Stimulated activated CD8-positive, alpha-beta memory T cell treated with anti-CD3 and anti-CD28 coated beads, Interleukin-15, amount 100 ng/mL, for 48 hours (primary cell): ENCODE data around the gene ZNF75A.
"Not testable (repeated sequence)": the region's sequence is repeated elsewhere in the genome, so short reads cannot be mapped to it uniquely, and the experiment has no call there.

Experiments
- DNase-seq, 2 donors: peaks; one replicate each; pipeline ENCODE4 v3.0.0-alpha.2; 2020; ENCODE audit warnings: low read depth in 2 of 2

The ZNF75A gene

DNA sequence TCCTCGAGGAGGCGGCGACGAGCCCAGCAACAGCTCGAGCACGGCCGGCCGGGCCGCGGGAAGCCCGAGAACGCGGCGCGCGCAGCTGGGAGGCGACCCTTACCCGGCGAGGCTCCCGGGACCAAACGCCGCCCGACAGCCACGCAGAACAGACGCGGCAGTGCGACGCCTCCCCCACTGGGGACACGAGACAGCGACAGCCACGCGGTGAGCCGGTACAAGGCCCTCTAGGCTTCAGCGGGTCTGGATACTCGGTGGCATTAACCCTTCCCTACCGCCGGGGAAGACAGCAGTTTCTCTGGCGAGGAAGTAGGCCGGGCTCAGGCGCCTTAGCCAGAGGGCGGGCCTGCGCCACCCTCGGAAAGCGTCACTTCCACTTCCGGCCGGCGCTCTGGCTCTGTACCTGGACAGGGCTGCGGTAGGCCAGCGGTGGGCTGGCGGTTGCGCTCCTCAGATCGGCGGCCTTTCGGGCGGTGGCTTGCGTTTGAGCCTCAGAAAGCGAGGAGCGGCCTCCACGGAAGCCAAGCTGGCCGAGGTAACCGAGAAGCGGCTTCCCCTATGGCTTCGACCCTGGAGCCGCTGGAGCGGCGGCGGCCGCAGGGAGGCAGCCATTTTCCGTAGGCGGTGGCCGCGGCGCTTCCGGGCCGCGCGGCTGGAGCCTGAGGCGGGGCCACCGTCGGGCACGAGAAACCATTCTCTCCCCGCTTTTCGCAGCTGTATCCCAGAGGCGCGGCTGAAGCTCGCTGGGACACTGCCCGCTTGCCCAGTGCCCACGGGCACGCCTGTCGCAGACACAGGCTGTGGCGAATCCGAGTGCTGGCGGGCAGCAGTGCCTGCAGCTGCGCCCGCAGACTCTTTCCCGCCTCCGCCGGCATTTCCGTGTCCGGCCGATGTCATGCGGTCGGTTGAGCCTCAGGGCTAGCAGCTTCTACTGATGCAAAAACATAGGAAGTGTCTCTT is at the start of gene ZNF75A, which contains the start of gene TIGD7:
ZNF75A (plus strand) TSS at position 389 of the 960 bp plus-strand sequence. CDS start 2,932 bp downstream, outside the sequence.
TIGD7 (minus strand) TSS at position 322 of the 960 bp plus-strand sequence. CDS start 4,816 bp downstream, outside the sequence.
- peak; percentile 77 to 78 for DNase-seq

DNA sequence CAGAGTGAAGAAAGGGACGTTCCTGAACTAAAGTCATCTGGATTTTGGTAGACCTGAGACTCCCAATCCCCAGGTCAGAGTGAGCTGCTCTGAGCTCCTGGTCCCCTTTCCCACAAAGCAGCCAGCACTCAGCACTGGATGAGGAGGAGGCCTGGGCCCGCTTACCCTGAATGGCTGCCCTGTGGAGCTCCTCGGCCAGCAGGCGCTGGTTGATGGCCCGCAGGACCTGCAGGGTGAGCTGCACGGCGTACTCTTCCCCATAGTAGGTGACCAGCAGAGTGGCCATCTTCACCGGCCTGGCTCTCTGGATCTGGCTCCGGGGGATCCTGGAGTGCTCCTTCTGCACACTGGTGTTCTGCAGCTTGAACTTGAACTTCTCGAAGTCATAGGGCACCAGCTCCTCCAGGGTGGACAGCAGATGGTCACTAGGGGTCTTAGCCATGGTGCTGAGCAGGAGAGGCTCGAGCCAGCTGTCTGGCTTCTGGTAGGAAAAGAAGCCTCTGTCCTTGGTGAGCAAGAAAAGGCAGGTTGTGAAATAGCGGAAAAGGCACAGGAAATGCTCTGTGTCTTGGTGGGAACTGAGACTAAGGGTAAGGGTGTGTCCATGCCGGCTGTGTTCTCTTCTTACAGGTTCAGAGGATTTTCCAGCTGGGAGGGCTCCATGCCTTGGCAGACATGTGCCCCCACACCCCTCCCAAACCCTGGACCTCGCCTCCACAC is 49.0 kb upstream of the ZNF75A start, which contains the start of gene MEFV:
MEFV (minus strand) TSS at position 488 of the 720 bp plus-strand sequence; CDS start at position 442, 46 bp downstream.
- no peak for DNase-seq

DNA sequence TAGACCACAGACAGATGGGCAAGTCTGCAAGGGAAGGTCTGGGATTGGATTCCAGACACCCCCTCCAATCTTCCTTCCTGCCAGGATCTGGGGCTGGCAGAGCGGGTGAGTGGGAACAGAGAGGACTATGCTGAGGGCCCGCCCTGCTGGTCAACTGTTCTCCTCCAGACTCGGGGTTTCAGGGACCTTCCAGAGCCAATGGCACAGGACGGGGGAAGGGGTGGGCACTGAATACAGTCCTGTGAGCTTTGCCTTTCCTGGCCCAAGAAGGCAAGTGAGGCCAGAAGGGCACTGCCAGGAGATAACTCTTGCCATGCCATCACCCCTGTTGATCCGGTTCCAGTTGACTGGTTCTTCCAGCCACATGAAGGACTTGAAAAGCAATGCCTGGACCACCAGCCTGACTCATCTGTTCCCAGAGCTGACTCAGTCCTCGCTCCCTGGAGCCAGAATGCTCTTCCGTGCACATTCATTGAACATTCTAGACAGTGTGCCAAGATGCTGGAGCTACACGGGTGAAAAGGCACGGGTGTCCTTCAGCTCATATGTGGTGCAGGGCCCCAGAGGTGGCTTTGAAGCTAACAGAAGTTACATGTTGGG is 48.3 kb upstream of the ZNF75A start:
- no peak for DNase-seq

DNA sequence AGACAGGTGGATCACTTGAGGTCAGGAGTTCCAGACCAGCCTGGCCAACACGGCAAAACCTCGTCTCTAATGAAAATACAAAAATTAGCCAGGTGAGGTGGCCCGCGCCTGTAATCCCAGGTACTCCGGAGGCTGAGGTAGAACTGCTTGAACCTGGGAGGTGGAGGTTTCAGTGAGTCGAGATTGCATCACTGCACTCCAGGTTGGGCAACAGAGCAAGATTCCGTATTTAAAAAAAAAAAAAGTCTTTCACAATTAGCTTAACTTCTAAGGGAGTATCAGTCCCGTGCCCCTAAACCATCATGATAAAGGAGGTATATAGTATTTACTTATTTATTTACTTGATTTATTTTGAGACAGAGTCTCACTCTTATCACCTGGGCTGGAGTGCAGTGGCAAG is 45.5 kb upstream of the ZNF75A start:
- no peak for DNase-seq

DNA sequence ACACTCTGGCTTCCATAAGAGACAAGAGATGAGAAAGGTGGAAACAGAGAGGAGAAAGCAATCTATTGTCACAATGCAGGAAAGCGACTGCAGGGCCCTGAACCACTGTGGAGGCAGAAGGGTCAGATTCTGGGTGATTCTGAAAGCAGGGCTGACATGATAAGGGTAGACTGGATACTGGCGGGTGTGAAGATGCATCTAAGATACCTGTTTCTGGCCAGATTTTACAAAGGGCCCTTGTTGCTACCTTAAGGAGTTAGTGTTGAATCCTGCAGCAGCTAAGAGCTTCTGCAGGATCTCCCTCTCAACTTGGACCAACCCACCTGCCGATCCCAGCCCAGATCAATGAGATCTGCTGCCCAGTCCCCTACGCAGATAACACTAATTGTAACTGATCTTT is 42.8 kb upstream of the ZNF75A start:
- DNase-seq: no peak

DNA sequence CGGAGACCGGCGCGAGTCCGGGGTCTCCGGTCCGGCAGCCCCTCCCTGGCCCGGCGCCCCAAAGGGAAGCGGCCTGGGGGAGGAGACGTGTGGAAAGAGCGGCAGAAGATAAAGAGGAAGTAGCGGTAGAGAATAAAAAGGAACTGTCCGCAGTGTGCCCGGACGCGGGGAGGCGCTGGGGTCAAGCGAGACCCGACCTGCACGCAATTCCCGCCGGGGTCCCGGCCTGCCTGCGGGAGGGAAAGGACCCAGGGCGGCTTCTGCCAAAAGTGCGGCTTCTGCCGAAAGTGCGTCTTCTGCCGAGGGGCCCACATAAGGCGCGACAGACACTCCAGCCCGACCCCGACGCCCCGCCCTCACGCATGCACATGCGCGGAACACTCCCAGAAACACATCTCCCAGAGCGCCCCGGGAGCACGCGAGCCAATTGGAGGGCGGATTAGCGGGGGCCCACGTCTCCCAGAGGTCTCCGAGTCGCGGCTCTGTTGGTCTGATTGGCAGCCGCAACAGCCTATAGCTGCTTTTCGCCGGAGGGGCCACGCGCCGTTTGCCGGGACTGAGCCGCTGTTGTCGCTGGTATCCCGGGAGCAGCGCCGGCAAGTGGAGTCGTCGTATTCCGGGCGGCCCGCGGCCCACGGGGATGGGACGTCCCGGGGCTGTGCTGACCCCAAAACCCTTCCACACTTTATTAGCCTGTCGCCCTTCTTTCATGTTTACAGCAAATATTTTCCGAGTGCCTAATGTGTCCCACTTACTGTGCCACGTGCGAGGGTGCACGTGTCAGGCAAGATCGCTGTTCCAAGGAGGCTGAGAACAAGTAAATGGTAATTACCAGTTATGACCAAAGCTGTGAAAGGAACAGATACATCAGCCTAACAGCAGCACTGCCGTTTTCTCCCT is 40.9 kb upstream of the ZNF75A start:
- DNase-seq: peak; percentile 93 to 98

DNA sequence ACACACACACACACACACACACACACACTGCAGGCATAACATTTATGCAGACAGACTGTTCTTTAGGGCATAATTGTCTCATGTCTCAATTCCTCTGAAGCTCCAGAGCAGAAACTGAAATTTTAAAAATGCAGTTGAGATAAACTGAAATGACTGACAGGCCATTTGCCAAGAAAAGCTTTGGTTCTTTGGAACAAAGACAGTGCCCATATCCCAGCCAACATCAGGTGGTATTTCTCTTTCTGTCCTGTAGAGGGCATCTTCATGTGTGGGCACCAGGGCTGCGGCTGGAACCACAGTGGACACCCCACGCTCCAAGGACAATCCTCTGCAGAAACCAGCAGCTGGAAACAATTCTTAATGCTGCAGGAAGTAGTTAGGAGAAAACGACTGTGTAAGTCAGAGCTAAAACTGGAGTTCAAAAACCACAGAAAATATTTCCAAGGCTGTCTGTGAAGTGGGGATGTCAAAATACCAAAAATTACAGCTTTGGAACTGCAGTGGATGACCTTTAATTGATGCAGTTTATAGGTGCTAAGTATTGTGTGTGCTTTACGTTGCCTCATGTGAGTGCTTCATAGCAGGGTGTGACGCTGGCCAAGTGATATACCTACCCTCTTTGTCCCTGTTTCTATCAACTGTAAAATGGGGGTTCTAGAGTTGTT is 38.3 kb upstream of the ZNF75A start:
- no peak for DNase-seq

DNA sequence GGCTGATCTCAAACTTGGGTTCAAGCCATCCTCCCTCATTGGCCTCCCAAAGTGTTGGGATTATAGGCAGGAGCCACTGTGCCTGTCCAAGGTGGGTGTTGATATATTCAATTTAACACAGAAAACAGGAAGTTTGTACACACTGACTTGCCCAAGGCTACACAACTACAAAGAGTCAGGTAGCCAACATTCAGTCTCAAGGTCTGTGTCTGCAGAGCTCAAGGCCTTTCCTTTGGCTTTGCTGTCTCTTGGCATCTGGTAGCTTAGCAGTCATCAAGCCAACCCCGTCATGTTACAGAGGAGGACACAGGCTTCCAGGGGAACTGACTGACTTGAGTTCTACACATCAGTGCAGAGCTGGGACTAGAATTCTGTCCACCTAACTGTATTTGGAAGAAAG is 37.0 kb upstream of the ZNF75A start:
- DNase-seq: no peak

DNA sequence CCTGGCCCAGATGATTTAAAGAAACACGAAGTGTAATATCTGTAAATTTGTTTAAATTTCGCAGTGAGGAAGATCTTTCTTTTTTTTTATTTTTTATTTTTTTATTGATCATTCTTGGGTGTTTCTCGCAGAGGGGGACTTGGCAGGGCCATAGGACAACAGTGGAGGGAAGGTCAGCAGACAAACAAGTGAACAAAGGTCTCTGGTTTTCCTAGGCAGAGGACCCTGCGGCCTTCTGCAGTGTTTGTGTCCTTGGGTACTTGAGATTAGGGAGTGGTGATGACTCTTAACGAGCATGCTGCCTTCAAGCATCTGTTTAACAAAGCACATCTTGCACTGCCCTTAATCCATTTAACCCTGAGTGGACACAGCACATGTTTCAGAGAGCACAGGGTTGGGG is 34.6 kb upstream of the ZNF75A start:
- not testable (repeated sequence) for DNase-seq

DNA sequence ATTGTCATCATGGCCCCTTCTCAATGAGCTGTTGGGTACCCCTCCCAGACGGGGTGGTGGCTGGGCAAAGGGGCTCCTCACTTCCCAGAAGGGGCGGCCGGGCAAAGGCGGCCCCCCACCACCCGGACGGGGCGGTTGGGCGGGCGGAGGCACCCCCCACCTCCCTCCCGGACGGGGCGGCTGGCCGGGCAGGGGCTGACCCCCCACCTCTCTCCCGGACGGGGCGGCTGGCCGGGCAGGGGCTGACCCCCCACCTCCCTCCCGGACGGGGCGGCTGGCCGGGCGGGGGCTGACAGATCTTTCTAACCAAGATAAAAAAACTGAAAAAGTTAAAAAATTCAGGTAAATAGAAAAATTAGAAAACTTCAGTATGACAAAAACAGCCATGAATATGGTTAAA is 34.0 kb upstream of the ZNF75A start:
- DNase-seq: not testable (repeated sequence)

DNA sequence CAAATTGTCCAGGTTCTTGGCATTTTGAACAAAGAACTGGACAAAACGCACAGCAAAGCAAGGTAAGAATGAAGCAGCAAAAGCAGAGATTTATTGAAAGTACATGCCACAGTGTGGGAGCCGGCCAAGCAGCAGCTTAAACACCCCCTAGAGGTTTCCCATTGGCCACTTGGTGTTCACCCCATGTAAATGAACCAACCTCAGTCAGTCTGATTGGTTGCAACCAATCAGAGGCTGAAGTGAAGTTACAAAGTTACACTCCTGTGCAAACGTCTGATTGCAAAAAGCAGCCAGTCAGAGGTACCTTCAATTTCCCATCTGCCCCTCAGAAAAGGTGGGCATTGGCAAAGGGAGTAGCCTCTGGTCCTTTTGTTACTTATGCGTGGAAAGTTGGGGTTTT is 30.8 kb upstream of the ZNF75A start:
- DNase-seq: no peak

DNA sequence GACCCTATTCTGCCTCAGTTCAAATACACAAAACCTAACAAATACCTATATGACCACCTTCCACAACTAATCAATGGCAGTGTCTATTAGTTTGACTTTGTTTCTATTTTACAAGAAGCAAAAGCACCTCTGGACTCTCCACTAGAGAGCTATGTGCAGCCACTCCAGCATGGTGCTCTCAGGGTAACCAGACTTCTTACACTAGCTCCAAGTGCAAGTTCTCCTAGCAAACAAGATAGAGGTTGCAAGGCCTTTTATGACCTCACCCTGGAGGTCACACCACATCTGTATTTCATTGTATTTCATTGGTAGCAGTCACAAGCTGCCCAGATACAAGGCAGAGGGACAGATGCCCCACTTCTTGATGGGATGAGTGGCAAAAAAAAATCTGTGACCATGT is 30.4 kb upstream of the ZNF75A start:
- no peak for DNase-seq

DNA sequence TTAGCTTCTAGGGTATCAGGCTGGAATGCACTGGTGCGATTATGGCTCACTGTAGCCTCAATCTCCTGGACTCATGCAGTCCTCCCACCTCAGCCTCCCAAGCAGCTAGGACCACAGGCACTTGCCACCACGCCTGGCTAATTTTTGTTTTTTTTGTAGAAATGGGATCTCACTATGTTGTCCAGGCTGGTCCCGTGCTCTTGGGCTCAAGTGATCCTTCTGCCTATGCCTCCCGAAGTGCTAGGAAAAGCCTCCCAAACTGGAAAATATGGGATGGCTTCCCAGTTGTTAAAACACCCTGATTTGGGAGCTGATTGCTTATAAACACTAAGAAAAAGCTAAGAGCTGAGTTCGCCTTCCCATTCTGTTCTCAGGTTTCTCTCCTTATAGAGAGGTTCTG is 28.6 kb upstream of the ZNF75A start:
- DNase-seq: no peak

DNA sequence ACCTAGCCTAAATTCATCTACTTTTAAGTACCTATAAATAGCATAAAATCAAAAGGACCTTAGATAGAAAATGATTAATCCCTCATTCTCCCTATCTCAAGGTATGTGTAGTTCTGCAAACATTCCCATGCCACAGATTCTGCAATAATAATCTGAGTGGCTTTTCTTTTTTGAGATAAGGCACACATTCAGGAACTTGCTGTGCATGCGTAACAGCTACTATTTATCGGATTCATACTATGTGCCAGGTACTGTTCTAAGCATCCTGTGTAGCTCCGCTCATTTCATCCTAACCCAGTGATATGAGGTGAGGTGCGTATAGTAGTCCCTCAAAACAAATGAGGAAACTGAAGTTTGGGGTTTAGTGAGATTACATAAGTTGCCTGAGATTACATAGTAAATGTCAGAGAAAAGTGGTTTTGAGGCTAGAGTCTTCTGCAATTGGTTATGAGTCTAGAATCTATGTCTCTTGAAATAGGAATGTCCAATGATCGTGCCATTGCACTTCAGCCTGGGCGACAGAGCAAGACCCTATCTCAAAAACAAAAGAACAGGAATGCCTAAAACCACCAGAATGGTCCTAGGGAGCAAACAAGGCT is 24.0 kb upstream of the ZNF75A start:
- no peak for DNase-seq

DNA sequence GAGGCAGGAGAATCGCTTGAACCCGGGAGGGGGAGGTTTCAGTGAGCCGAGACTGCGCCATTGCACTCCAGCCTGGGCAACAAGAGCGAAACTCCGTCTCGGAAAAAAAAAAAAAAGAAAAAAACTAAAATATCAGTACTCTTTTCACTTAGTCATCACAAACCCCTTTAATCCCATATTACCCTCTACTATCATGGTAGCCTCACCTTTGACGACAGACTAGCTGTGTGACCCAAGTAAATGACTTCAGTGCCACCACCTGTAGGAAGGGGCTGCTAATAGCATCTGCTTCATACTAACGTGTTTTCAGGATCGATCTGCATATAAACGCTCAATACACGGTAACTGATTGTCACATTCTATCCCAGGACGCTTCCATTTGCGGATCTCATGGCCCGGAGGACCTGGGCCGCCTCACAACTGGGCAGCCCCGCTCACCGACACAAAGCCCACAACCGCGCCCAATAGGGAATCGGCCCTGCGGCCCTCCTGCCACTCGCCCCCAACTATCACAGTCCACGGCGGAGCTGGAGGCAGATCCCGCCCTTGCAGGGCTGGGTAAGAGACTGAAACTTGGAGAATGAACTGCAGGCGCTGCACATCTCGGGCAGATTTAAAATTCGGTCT is 23.1 kb upstream of the ZNF75A start:
- DNase-seq: no peak

DNA sequence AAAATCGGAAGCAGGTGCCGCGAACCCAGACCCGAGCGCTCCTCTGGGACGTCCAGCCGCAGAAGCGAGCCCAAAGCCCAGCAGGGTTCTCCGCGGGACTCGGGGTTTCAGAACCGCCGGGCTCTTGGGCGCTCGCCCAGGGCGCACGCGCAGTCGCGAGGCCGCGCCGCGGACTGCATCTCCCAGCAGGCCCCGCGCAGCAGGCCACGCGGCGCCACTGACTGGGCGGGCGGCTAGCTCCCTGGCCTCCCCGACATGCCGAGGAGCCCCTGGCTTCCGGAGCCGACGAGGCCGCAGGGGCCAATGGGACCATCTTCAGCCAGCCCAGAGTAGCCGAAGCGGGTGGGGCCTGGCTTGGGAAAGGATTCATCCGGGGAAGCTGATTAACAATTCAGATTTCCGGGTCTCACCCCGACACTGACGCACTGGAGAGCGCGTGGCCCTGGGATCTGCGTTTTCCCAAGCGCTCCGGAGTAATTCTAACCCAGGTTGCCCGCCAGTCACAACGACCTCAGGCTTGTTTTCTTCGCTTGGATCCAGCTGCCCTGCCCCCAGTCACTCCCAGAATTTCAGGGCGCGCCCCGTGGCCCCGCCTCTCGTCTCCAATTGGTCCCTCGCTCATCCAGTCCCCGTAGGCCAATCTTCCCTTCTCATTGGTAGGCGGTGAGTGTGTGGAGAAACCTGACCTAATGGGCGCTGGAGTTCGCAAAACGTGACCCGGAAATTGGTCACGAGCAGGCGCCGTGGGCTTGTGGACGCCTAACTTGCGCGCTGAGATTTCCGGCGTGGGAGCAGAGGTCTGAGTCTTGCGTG is 22.4 kb upstream of the ZNF75A start, which contains the start of gene ZNF263:
ZNF263 (plus strand) TSS at position 762 of the 813 bp plus-strand sequence. CDS start 328 bp downstream, outside the sequence.
- peak; percentile 89 to 91 for DNase-seq

DNA sequence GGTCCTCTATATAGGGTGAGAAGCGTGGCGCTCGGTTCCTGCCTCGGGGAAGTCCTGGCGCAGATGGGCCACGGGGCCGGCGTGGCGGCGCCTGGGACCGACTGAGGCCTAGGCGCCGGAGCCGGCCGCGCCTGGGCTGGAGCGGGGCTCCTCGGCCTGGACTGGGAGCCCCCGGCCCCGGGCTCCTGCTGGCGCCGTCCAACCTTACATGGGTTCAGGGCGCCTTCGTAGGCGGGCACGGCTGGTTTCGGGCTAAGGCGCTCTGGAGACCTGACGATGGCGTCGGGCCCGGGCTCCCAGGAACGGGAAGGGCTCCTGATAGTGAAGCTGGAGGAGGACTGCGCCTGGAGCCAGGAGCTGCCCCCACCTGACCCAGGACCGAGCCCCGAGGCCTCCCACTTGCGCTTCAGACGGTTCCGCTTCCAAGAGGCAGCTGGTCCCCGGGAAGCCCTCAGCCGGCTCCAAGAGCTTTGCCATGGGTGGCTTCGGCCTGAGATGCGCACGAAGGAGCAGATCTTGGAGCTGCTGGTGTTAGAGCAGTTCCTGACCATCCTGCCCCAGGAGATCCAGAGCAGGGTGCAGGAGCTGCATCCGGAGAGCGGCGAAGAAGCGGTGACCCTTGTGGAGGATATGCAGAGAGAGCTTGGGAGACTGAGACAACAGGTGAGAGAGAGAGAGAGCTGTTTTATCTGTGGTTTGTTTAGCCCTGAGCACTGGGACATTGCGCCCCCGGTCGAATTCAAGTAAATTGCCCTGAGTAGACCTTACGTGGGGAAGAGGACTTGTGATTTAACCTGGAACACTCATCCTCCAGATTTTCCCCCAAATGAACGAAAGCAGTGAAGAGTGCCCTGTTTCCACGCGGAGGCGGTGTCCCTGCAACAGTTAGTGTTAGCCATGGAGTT is 21.5 kb upstream of the ZNF75A start:
- no peak for DNase-seq

DNA sequence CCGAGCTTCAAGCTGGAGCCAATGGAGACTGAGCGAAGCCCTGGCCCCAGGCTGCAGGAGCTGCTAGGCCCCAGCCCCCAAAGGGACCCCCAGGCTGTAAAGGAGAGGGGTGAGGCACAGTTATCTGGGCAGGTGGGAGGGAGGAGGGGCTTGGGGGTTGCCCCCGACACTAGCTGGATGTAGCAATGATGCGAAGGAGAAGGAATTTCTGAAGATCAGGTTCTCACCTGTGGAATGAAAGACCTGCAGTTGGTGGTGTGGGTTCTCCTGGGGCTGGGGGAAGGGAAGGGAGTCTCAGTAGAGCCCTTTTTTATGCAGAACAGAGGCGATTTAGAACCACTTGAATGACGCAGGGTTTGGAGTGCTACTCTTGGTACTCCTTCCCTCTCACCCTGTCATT is 20.2 kb upstream of the ZNF75A start:
- no peak for DNase-seq
